GM21423 (cell line): Measurements from ENCODE around the gene TMOD2.
"Not testable (repeated sequence)": the region's sequence is repeated elsewhere in the genome, so short reads cannot be mapped to it uniquely, and the experiment has no call there.

Experiments used
- ATAC-seq: cut with Tn5 transposase; IDR thresholded peaks from one replicate; pipeline ENCODE4 v1.9.1; 2021; ENCODE audit warnings: mild to moderate bottlenecking, moderate library complexity; ENCODE audit not compliant: unreplicated experiment

TMOD2 gene

DNA sequence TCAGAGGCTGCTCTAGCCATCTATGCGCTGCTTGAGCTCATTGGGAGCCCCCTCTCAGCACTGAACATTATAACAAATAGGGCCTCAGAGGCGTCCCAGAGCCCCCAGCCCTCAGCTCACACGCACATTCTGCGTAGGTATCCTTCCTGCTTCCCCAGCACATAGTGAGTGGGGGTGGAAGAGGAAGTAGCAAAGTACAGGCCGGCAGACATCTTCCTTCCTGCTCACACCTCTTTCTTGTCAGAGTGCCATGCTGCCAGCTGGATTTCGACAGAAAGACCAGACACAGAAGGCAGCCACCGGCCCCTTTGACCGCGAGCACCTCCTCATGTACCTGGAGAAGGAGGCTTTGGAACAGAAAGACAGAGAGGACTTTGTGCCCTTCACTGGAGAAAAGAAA lies 16.6 kb downstream of the TMOD2 start:
- ATAC-seq, result no peak

DNA sequence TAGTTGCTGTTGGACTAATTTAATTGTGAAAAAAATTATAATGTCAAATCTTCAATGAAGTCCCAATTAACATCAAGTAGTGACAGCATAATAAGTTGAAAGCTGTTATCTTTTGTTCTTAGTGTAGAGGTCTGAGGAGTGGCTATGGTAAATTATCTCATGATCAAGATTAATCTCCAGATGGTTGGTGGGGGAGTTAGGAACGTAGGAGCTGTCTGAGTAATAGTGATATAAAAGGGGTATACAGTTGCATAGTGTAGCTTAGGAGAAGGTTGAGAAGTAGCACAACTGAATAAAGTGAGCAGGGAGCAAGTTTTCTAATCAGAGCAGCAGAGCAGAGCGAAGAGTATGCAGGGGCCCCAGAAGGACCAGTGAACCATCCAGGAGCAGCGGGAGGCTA lies 19.5 kb downstream of the TMOD2 start:
- ATAC-seq, result no peak

DNA sequence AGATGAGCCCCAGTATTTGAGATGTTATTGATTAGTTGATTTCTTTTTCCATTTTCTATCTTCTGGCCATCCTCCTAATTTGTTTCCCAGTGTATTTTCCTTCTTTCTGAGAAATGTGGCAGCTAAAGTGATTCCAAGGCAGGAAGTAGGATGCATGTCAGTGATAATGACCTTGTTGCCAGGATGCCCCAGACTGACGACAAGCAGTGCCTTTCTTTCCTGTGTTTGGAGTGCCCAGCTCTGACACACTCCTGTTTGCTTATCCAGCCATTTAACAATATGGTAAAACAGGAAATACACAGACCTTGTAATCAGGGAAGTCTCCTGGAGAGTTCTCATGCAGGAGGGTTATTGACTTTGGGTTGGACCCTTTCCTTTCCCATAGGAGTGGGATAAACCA lies 20.4 kb downstream of the TMOD2 start:
- no peak for ATAC-seq

DNA sequence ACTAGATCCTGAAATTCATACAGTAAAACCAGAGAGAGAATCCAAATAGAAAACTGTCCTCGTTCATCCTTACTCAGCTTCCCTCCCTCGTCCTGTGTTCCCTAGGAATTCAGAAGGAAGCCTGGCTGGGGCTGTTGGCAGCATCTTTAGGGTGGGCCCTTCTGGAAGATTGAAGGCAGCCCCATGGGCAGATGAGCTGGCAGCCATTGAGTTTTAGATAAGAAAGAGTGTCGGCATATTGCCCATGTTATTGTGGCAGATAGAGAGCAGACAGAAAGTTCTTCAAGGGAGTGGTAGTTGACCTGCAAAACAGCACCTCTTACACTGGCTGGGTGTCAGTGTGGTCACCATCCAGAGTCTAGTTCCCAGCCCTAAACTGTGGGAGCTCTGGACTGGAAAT lies 23.5 kb downstream of the TMOD2 start:
- ATAC-seq, result no peak

DNA sequence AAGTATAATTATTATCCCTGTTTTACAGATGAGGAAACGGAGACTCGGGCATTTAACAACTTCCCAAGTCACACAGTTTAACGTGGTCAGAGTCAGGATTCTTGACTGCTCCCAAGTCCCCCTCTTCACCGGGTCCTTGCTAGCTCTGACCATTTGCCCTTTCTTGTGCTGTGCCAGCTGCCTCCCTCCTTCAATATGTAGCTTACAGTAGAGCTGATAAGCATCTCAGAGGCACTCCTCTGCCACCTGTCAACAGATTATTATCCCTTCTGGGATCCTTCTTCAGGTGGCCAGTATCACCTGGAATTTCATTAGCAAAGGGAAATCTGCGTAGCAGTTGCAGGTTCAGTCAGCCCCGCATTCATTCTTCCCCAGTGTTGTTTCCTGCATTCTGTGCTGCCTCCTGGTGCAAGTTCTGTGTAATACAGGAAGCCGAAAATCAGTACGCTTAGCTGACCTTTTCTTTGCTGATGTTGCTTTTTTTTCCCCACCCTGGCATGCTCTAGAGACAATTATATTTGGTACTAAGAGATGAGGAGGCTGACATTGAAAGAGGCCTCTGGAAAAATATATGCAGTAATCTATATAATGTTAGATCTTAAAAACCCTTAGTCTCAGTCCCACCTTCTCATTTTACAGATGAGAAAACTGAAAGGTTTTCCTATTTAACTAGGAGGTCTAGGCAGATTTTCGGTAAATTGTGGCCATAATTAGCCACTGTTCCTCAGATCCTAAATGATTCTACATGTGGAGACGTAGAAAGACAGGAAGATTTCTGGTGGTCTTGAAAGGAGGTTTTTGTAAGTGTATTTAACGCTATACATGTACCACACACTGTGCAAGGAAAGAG lies 24.8 kb downstream of the TMOD2 start:
- ATAC-seq, result peak; percentile 53

DNA sequence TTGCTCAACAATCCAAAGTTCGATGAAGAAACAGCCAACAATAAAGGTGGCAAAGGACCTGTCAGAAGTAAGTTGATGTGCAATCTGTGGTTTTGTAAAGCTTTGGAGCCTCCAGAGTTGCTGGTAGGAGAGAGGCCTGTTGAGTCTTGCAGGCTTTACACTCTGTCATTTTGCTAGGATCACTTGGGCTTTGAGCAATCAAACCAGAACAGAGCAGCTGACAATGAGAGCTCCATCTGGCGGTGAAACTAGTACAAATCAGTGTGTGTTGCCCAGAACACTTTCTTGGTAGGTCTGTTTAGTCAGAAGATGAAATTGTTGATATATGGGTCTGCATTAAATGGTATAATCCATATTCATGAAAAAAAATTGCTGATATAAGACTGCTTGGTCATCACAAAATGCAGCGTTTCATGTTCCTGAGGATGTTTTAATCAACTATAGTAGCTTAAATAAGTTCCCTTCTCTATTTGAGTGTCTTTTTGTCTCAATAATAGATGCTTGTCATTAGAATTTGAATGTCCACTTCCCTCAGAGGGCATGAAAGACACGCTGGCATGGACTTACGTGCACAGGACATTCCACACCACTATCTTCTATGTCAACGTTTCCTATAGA lies 25.7 kb downstream of the TMOD2 start:
- peak; percentile 62 for ATAC-seq

DNA sequence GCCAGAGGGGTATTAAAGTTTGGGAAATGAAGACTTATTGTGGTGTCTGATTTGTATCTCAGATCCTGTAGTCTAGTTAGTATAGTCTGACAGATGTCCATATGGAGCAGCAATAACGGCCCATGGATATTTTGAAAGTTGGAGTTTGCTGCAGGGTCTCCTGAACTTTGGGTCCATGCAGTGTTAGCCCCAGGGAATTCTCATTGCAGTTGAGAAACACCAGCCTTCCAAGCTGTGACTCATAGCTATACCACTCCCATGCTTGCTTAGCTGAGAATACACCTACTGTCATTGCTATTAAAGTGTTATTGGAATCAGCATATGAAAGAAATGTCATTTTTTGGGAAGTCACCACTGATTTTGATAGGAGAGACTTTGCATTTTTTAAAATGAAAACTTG lies 29.2 kb downstream of the TMOD2 start:
- ATAC-seq, result no peak

DNA sequence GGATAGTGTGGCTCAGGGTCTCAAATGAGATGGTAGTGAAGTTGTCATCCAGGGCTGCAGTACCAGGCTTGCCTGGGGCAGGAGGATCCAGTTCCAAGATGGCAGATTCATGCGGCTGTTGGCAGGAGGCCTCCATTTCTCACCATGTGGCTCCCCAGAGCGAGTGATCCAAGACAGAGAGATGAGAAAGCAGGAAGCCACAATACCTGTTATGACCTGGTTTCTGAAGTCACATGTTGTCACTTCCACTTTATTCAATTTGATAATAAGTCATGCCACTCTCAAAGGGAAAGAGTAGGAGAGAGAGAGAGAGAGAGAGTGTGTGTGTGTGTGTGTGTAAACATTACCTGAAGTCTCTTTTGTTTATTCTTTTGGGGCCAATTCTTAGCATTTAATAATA lies 30.1 kb downstream of the TMOD2 start:
- ATAC-seq, result no peak

DNA sequence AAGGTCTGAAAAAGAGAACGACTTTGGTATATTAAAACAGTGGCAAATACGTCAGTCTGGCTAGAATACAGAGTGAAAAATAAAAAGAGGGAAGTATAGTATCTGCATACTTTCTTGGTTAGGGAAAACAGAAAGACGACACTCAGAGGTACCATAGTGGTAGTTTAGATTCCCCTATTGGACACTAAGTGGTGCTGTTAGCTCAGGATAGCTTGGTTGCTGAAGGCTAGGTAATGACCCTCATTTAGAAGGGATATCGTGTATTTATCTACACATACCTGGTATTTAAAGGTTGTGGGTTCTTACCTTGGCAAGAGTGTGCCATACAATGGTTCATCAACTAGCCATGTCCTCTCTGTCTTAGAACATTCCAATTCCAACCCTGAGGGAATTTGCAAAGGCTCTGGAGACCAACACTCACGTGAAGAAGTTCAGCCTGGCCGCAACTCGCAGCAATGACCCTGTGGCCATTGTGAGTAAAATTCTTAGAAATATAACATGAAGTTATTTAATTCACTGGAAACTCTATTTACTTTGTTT lies 31.0 kb downstream of the TMOD2 start:
- ATAC-seq, result no peak

DNA sequence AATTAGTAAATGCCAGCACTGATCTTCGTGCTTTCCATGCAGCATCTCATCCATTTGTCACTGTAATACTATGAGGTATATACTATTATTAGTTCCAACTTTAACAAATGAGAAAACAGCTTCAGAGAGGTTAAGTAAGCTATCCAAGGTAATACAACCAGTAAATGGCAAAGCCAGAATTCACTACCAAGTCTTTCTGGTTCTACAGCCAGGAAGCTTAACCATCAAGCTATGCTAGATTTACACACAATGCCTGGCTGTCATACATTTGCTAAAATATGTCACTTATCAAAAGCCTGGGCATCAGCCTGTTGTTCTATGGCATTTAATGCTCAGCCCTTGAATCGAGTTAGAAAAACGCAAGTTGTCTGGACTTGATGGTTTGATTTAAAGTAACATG lies 32.6 kb downstream of the TMOD2 start:
- ATAC-seq, result no peak

DNA sequence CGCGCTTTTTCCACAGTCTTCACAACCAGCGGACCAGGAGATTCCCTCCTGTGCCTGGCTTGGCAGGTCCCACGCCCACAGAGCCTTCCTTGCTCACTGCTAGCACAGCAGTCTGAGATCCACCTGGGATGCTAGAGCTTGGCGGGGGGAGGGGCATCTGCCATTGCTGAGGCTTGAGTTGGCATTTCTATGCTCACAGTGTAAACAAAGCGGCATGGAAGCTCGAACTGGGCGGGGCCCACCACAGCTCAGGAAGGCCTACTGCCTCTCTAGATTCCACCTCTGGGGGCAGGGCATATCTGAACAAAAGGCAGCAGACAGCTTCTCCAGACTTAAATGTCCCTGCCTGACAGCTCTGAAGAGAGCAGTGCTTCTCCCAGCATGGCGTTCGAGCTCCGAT lies 35.7 kb downstream of the TMOD2 start:
- not testable (repeated sequence) for ATAC-seq

DNA sequence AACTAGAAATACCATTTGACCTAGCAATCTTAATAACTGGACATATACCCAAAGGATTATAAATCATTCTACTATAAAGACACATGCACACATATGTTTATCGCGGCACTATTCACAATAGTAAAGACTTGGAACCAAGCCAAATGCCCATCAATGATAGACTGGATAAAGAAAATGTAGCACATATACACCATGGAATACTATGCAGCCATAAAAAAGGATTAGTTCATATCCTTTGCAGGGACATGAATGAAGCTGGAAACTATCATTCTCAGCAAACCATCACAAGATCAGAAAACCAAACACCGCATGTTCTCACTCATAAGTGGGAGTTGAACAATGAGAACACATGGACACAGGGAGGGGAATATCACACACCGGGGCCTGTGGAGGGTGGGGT lies 41.1 kb downstream of the TMOD2 start:
- not testable (repeated sequence) for ATAC-seq

DNA sequence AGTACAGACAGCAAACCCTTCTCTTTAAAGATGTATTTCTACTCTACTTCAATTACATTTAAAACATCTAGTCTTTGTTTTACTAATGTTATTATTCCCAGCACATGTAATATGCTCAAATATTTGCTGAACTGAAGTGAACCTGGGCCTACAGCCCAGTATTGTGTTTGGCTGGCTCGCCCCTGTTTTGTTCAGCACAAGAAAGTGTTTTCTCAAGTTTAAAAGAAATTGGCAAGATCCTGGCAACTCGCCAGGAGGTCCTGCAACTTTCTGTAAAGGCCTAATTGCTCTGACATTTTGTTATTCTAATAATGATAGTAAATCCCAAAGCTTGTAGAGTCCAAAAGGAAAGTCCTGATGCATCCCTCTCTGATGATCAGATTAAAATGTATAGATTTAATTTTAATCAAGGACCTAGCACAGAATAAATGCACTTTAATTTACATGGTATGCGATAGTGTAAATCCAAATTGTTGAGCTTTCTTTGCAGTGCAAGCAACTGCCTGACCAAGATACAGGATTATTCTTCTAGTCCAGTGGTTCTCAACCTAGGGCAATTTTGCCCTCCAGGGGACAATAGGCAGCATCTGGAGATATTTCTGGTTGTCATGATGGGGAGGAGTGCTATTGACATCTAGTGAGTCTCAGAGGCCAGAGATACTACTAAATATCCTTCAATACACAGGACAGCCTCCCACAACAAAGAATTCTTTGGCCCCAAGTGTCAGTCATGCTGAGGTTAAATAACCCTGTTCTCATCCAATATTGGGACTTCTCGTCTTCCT lies 42.3 kb downstream of the TMOD2 start:
- no peak for ATAC-seq

DNA sequence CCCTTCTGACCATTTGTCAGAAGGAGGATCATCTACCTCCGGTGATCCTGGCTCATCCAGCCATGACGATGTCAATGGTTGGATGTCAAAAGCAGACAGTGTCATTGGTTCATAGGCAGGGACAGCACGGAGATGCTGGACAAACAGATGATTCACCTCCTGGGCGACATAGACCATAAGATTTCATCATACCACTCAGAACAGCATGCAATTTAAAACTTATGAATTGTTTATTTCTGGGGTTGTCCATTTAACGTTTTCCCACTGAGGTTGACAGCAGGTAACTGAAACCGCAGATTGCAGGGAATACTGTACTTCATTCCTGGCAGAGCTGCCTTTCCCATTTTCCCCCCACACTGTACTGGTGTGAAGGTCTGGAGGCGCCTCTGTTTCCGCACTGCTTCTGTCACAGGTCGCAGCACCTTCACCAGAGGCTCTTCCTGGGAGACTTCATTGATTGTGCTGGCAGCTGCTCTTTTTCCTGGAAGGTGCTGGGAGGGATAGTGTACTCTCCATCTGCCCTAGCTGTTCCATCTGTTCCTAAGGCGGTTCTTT lies 45.5 kb downstream of the TMOD2 start:
- ATAC-seq, result no peak

DNA sequence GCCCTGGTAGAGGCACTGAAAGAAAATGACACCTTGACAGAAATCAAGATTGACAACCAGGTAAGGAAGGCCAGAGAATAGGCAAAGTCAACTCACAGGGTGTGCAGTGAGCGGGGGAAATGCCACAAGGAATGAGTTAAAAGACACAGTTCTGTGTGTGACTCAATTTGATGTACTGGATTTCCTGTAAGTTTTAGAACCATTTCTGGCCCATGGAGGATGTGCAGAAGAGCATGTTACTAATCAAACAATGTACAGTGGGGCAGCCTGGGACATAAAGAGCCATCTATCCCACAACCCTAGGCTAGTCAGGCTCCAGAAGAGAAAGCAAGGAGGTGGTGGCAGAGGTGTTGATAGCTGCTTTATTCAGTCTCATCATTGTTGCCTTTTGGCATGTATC lies 46.9 kb downstream of the TMOD2 start:
- ATAC-seq, result no peak

DNA sequence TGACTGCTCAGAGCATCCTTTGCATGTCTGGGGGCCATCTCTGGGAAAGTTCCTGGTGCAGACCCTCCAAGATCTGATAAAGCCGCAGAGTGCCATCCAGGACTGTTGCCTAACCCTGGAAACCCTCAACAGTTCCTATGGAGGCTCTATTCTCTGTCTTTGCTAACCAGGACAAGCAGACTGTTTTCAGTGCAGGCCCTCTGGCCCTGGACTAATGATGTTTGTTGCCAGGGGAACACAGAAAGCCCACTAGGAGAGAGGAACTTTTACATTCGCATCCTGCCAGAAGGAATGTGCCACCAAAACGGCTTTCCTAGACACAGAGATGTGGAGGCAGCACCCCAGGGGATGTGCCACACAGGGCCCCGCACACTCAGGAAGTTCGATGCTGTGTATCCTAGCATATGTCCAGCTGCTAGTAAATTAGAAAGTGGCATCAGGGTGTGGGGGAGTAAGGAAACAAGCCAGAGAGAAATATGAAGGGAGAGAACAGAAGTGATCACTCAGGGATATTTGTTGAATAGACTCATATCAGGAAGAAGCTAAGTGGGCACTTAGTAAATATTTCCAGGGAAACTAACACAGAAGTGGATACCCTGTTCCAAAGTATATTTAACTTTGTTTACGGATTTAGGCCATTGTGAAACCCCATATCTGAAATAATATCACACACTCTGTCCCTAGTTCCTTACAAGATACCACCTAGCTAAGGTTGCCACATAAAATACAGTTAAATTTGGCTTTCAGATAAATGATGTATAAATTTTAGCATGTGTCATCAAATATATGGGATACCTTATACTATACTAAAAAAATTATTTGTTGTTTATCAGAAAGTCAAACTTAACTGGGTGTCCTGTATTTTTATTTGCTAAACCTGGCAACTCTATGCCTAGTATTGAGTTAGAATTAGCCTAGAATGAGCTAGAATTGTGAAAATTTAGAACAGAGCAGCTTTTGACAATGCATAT lies 48.2 kb downstream of the TMOD2 start:
- no peak for ATAC-seq

DNA sequence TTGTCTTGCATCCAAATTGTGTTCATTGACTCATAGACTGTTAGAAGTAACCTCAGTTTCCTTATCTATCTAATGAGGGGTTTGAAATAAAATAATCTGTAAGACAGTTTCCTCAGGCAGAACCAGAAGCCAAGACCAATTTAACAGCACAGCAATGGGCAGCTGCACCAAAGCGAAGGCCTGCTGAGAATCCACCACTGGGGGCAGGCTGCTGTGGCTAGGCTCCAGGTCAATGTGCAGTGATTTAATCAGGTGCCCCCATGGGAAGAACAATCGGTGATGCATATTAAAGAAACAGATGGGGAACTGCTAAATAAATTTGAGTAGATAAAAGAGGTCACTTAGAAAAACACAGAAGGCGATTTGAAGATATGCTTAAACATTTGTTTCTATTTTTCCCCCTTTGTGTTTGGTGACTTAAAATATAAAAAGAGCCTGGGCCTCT lies 50.0 kb downstream of the TMOD2 start:
- no peak for ATAC-seq

DNA sequence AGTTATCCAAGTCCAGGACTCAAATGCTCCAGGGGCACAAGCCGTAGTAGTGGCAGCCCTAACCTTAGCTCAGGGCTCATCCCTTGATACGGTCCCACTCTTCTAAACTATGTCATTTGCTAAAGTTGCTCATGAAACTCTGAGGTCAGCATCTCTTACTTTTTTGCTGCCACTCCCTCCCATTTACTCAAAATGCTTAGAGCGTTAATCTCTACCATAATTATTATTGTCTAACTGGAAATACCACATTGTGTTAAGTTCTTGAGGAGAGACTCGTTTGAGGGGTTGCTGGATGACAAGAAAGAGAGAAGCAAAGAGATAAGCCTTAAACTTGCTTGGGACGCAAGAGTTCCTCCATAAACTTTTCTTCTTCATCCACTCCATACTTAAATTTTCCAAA lies 51.2 kb downstream of the TMOD2 start:
- no peak for ATAC-seq

DNA sequence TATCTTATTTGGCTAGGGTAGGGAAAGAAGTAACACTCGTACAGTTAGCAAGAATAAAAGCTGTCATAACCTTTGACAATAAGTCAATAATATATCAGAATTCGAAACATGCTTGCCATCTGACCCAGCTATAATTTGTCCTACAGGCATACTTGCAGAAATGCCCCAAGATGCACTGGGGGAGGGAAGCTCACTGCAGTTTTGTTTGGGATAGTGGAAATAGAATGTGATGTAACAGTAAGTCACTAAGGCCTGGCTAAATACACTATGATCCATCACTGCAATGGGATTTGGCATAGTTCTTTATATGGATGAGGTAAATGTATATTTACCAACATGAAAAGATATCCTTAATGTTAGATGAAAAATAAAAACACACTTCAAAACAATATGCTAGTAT lies 52.6 kb downstream of the TMOD2 start:
- ATAC-seq, result no peak

DNA sequence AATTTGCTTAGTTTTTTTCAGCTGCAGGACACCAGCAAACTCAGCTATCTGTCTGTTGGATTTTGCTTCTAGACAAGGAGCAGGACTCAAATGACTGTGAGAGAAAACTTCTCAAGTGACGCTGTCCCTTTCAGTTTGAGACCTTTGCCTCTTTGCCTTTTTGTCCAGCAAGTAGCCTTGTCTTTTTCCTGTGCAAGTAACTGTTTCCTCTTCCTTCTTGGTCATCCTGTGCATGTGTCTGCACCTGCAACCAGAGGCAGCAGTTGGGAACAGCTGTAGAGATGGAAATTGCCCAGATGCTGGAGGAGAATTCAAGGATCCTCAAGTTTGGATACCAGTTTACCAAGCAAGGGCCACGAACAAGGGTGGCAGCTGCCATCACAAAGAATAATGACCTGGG lies 54.7 kb downstream of the TMOD2 start:
- ATAC-seq, result no peak
